GM15510 (cell line): Measurements from ENCODE around the gene TECTA.

Experiments
- POLR2A ChIP-seq: IDR thresholded peaks from 3 replicates; pipeline ENCODE4 v1.6.1; 2011; ENCODE audit warnings: borderline replicate concordance; ENCODE audit not compliant: insufficient read length; ENCODE audit errors: extremely low read depth

The TECTA gene

DNA sequence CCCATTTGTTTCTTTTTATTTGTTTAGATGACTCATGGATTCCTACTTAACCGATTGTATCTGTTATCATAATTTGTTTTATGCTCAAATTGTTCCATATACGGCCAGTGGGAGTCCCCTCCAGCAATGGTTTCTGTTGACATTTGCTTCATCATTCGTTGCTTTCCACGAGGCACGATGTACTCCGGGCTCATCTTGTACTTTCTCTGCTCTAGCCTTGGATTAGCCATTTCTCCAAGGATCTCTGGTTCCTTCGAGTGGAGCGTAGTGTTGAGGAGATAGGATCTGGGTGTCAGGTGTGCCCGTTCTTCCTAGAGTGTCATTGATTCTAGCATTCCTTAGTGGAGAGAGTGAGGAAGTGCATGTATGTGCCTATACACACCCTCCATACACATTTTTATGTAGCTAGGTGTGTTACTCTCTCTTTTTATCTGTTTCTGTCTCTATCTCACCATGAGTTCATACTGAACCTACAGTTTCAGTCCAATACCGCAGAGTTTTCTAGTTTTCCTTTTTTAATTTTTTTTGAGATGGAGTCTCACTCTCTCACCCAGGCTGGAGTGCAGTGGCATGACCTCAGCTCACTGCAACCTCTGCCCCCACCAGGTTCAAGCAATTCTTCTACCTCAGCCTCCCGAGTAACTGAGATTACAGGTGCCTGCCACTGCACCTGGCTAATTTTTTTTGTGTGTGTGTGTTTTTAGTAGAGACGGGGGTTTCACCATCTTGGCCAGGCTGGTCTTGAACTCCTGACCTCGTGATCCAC lies 31.4 kb downstream of the TECTA start:
- TF ChIP-seq POLR2A = no peak

DNA sequence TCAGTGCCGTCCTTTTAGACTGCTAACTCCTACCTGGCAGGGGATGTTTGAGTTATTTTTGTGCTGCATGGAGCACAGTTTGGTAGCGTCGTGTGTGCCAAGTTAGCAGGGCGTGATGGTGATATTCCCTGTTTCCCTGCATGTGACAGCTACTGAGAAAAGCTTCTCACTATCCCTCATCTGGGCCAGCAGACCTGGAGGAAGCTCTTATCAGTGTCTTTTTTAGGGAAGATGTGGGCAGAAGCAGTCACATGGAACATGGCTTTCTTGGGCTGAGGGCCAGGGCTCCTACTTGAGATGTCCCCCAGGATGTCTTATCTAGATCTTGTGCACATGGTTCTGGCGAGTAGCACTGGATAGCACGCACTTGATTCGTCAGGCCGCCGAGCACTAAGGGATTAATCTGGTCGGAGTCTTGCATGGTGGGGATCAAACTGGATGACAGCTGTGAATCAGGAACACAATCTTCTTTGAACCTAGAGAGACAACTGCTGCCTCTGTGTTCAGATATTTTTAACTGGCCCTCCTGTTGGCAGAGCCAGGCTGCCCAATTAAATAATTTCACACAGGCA lies 33.8 kb downstream of the TECTA start:
- TF ChIP-seq POLR2A = no peak

- no peak for TF ChIP-seq POLR2A
Measured at GRCh38 chr11:121137005-121137404, 36.0 kb downstream of the TECTA start.

- TF ChIP-seq POLR2A = no peak
Measured at GRCh38 chr11:121138259-121138658, 37.2 kb downstream of the TECTA start.

DNA sequence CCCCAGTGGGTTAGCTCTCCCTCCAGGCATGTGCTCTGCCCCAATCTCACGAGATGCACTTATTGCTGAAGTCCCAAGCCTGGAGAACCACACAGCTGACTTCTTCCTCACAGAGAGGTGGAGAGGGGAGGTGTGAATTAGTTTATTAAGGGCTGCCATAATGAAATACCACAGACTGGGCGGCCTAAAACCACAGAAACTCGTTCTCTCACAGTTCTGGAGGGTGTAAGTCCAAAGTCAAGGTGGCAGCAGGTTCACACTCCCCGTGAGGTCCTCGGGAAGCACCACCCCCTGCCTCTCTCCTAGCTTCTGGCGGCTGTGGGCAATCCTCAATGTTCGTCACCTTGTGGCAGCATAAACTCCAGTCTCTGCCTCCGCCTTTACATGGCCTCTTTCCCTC lies 39.3 kb downstream of the TECTA start:
- TF ChIP-seq POLR2A = no peak

- TF ChIP-seq POLR2A = no peak
Measured at GRCh38 chr11:121141066-121141465, 40.0 kb downstream of the TECTA start.

GRCh38 chr11:121143921-121144320 lies 42.9 kb downstream of the TECTA start:
- TF ChIP-seq POLR2A = no peak

DNA sequence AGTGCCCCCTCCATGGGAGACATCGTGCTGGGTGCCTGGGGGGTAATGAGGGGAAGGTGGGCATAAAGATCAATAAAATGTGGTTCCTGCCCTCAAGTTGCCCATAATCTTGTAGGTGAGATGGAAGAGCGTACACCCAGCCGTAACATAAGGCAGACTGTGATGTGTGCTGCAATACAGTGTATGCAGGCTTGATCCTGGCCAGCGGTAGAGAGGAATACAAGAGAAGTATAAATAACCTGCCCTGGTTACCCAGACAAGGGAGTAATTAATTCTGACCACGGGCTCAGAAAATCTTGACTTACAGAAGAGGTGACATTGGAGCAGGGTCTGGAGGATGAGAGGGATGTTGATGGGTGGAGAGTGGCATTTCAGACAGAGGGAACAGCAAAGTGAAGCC lies 43.7 kb downstream of the TECTA start:
- TF ChIP-seq POLR2A = no peak

DNA sequence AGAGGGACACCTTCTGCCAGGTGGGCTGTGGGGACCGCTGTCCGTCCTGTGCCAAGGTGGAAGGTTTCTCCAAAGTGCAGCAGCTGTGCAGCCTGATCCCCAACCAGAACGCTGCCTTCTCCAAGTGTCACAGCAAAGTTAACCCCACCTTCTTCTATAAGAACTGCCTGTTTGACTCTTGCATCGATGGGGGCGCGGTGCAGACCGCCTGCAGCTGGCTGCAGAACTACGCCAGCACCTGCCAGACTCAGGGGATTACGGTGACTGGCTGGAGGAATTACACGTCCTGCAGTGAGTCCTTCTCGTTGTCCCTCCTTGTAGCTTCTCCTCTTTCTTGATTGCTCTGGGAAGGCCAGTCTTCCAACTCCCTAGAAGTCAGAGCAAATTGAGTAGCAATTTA lies 44.8 kb downstream of the TECTA start:
- TF ChIP-seq POLR2A = no peak

GRCh38 chr11:121149116-121149515 lies 48.1 kb downstream of the TECTA start:
- TF ChIP-seq POLR2A = no peak

DNA sequence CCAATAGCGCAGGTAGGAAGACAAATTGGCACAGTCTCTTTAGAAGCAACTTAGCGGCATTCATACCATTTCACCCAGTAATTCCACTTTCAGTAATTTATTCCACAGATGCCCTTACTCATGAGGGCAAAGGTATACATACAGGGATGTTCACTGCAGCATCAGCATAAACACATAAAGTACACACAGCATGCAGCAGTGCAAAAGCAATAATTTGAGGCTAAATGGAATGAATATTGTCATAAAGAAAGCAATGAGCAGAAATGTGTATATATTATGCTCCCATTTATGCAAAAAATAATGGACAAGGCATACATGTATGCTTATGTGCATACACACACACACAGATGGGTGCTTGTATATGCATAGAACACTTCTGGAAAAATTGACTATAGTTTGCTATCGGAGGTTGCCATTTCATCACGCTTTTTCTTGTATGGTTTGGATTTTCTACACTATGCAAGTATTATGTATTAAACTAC lies 50.2 kb downstream of the TECTA start:
- no peak for TF ChIP-seq POLR2A

GRCh38 chr11:121152764-121153163 lies 51.7 kb downstream of the TECTA start:
- no peak for TF ChIP-seq POLR2A

DNA sequence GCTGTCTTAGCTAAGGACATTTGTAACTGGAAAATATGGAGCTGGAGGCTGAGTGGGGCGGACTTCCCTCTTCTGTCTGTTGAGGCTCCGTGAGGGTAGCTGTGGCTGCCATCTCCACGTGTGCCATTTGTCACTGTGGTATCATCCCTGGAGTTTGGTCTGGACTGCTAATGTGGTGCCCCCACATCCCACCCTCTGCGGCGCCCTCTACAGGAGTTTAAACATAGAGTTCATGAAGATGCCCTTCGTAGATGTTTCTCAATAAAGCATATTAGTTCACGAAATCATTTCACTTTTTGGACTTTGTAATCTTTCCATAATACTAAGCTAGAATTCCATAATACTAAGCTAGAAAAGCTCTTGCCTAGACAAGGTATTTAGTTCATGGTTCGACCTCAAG lies 52.4 kb downstream of the TECTA start:
- TF ChIP-seq POLR2A = no peak

GRCh38 chr11:121154486-121155314 lies 53.7 kb downstream of the TECTA start:
- no peak for TF ChIP-seq POLR2A

- no peak for TF ChIP-seq POLR2A
Measured at GRCh38 chr11:121157756-121158155, 56.7 kb downstream of the TECTA start.
